Measurements from ENCODE around the gene PCDH9. TPM values are rescaled to one million over a fixed set of nuclear protein-coding genes. Genes with fewer than 3 reads are reported as not detected.

Gene PCDH9
- total RNA-seq, 6 donors from 2014 or later, result 3.1 to 19.4 (median 7.8) TPM

DNA sequence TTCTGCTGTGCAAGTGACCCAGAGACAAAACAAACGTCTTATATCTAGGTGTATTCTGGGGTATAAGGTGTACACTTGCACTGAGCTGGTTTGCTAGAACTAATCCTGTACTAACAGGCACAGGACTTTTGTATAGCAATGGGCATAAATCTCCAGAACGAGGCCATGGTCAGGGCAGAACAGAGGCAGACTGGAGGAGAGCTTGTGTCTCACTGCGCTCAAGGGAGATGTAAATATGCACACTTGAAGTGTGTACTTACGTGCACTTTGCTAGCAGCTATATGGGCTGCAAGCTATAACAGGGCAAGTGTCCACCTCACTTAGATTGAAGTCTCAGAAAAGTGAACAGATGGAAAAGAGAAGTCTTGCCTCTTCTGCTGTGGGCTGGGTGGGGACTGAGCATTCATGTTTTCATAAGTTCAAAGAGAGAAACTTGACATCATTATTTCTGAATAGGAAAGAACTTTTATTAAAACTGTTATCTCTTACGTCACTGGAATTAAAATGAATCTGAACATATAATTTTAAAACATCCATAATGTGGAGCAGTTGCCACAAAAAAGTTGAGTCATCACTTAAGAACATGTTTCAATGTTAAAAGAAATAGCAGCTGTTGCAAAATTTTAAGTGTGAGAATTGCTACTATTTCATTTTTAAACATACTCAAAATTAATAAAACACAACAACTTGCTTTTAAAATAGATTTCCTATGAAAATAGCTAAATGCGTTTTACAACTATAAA, 888.3 kb downstream of the PCDH9 start:
- H3K36me3 ChIP-seq, result no peaks in the 10 kb centered on the region
- DNase-seq, result no peak
- H3K9me3 ChIP-seq, result no peaks in the 10 kb centered on the region
- TF ChIP-seq POLR2A (IDR thresholded peaks at IDR 0.05) (no peak), POLR2AphosphoS5 (IDR thresholded peaks at IDR 0.05) (no peak), EP300 (IDR thresholded peaks at IDR 0.05) (no peak)
- TF ChIP-seq, protein P1, sequence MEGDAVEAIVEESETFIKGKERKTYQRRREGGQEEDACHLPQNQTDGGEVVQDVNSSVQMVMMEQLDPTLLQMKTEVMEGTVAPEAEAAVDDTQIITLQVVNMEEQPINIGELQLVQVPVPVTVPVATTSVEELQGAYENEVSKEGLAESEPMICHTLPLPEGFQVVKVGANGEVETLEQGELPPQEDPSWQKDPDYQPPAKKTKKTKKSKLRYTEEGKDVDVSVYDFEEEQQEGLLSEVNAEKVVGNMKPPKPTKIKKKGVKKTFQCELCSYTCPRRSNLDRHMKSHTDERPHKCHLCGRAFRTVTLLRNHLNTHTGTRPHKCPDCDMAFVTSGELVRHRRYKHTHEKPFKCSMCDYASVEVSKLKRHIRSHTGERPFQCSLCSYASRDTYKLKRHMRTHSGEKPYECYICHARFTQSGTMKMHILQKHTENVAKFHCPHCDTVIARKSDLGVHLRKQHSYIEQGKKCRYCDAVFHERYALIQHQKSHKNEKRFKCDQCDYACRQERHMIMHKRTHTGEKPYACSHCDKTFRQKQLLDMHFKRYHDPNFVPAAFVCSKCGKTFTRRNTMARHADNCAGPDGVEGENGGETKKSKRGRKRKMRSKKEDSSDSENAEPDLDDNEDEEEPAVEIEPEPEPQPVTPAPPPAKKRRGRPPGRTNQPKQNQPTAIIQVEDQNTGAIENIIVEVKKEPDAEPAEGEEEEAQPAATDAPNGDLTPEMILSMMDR (IDR thresholded peaks at IDR 0.05), result no peak
- no peak overlapping the region for H3K27ac ChIP-seq
- 72 to 73% methylated on average over 6 of the region's 6 CpGs for WGBS, 2 donors
- no peaks in the 10 kb centered on the region for H3K27me3 ChIP-seq
- no peak for ATAC-seq (ENCODE audit: low FRiP score in 2 of 2)
- no peaks in the 10 kb centered on the region for H3K4me1 ChIP-seq
- no peak overlapping the region for H3K4me3 ChIP-seq

DNA sequence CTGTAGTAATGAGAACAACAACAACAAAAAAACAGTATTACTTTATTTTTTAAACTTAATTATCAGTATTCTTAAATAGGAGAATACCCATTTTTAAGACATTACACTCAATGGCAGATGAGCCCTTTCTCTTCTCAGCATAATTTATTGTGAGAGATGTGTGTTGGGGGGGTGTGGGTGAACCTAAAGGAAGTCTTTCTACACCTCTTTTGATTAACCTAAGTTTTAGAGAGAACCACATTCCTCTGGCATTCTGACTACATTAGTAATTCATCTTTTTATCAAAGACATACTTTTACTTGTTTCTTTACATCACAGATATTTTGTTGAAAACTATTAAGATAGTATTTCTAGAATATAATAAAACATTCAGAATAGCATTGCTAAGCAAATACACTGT, 890.9 kb downstream of the PCDH9 start:
- Histone ChIP-seq H3K36me3 (no peaks in the 10 kb centered on the region), H3K27me3 (no peaks in the 10 kb centered on the region), H3K27ac (no peak overlapping the region), H3K4me1 (no peaks in the 10 kb centered on the region), H3K4me3 (no peak overlapping the region), H3K9me3 (no peaks in the 10 kb centered on the region)
- TF ChIP-seq POLR2A (IDR thresholded peaks at IDR 0.05), result no peak
- no peak for TF ChIP-seq POLR2AphosphoS5 (IDR thresholded peaks at IDR 0.05)
- TF ChIP-seq, protein P1 (IDR thresholded peaks at IDR 0.05), result no peak
- TF ChIP-seq EP300 (IDR thresholded peaks at IDR 0.05), result no peak
- ATAC-seq (ENCODE audit: low FRiP score in 2 of 2), result no peak
- no peak for DNase-seq

DNA sequence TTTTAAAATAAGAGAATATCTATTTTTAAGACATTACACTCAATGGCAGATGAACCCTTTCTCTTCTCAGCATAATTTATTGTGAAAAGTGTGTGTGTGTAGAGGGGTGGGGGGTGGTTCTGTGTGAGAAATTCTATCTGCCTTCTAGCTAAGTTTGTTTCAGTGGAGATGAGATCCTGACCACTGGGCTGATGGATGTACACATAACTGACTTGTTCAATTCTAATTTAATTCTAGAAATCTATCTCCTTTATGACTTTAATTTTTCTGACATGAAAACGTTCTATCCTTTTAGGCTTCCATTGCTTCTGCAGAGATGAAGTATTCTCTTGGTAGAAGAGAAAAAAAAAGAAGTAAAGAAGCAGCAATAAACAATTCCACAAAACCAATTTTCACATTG, 891.6 kb downstream of the PCDH9 start:
- no peak for DNase-seq
- 61 to 64% methylated on average over 1 of the region's 1 CpG for WGBS, 2 donors
- H3K36me3 ChIP-seq, result no peaks in the 10 kb centered on the region
- no peak overlapping the region for H3K4me3 ChIP-seq
- no peak for TF ChIP-seq POLR2A (IDR thresholded peaks at IDR 0.05)
- TF ChIP-seq POLR2AphosphoS5 (IDR thresholded peaks at IDR 0.05), result no peak
- no peak for TF ChIP-seq EP300 (IDR thresholded peaks at IDR 0.05)
- TF ChIP-seq, protein P1 (IDR thresholded peaks at IDR 0.05), result no peak
- no peaks in the 10 kb centered on the region for H3K9me3 ChIP-seq
- H3K27ac ChIP-seq, result no peak overlapping the region
- H3K27me3 ChIP-seq, result no peaks in the 10 kb centered on the region
- H3K4me1 ChIP-seq, result no peaks in the 10 kb centered on the region
- no peak for ATAC-seq (ENCODE audit: low FRiP score in 2 of 2)

DNA sequence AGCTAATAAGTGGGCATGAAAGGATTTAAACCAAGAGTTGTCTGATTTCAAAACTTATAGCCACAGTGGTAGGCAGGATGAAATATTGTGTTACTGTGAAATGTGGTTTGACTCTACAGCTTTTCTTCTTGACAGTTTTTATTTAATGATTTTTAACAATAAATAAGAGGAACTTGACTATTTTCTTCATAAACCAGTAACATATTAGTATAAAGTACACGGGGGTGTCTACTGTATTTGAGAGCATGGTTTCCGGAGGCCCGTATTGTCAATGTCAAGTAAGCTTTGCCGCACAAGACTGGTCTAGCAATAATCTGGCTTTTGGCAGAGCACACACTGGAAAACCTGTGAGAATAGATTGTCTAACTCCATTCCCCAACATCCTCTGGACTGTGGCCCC, 894.5 kb downstream of the PCDH9 start:
- H3K9me3 ChIP-seq, result no peaks in the 10 kb centered on the region
- TF ChIP-seq, protein P1 (IDR thresholded peaks at IDR 0.05), result no peak
- TF ChIP-seq POLR2A (IDR thresholded peaks at IDR 0.05), result no peak
- H3K27ac ChIP-seq, result no peak overlapping the region
- no peak for DNase-seq
- H3K4me3 ChIP-seq, result no peak overlapping the region
- no peaks in the 10 kb centered on the region for H3K27me3 ChIP-seq
- no peaks in the 10 kb centered on the region for H3K36me3 ChIP-seq
- no peaks in the 10 kb centered on the region for H3K4me1 ChIP-seq
- WGBS, 2 donors, result 79 to 85% methylated on average over 4 of the region's 4 CpGs
- no peak for ATAC-seq (ENCODE audit: low FRiP score in 2 of 2)

DNA sequence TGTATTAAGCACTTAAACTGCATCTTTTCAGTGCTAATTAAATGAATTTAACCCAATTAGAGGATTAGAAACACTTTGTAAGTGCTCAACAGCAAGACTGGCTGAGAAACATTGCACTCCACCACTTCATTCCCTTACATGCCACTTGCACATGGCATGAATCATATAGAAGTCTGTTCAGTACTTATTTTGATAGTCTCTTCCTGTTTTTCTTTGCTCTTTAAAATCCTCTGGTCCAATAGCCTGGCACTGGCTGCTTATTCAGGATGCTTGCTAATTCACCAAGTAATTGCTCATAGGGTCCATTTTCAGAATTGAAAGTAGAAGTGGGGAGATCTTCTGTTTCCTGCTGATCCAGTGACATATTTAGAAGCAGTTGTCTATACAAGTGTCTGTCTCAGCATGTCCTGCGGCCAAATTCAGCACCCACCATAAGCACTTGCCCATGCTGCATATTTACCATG, 900.1 kb downstream of the PCDH9 start:
- Histone ChIP-seq H3K27me3 (no peaks in the 10 kb centered on the region), H3K4me1 (no peaks in the 10 kb centered on the region), H3K36me3 (no peaks in the 10 kb centered on the region), H3K27ac (no peak overlapping the region), H3K9me3 (no peaks in the 10 kb centered on the region), H3K4me3 (no peak overlapping the region)
- ATAC-seq (ENCODE audit: low FRiP score in 2 of 2) (no peak), DNase-seq (no peak)
- TF ChIP-seq EP300 (IDR thresholded peaks at IDR 0.05) (no peak), POLR2AphosphoS5 (IDR thresholded peaks at IDR 0.05) (no peak), POLR2A (IDR thresholded peaks at IDR 0.05) (no peak)
- TF ChIP-seq, protein P1 (IDR thresholded peaks at IDR 0.05), result no peak
- 30 to 65% methylated on average over 1 of the region's 1 CpG for WGBS, 2 donors

All from upper lobe of left lung (tissue), 6 donors.